OCI-LY3 (cell line): ENCODE results near the gene DBF4B.
A peak's percentile ranks its signal among the peaks of the same experiment; 100 is the strongest.

Source experiments
- H2AFZ ChIP-seq: fragments of 200-600, 300-600 bp; shearing (Covaris generic); 2 replicates; pipeline ENCODE4 v1.6.0; 2014; ENCODE audit warnings: antibody characterized with exemption, low read depth, low read length
- H3K27ac ChIP-seq: fragments of 200-600, 300-600 bp; sonication (generic); 2 replicates; pipeline ENCODE4 v1.5.1; 2014; ENCODE audit warnings: mild to moderate bottlenecking, low read length, moderate library complexity, mixed read lengths
- H3K27me3 ChIP-seq: fragments of 200-600, 300-600 bp; sonication (generic); 2 replicates; pipeline ENCODE4 v1.6.1; 2014; ENCODE audit warnings: low read depth, low read length, mixed read lengths
- H3K36me3 ChIP-seq: fragments of 200-600, 300-600 bp; sonication (generic); replicated peaks from 2 replicates; pipeline ENCODE3; 2014; ENCODE audit warnings: low read depth, low read length, mixed read lengths
- H3K4me1 ChIP-seq: fragments of 300-600, 200-600 bp; sonication (generic); 2 replicates; pipeline ENCODE4 v1.6.1; 2014; ENCODE audit warnings: low read length, mixed read lengths
- H3K4me2 ChIP-seq: fragments of 200-600, 300-600 bp; sonication (generic); 2 replicates; pipeline ENCODE4 v1.6.1; 2014; ENCODE audit warnings: low read length, mixed read lengths
- H3K4me3 ChIP-seq: fragments of 300-600, 200-600 bp; sonication (generic); 2 replicates; pipeline ENCODE4 v1.5.1; 2014; ENCODE audit warnings: antibody characterized with exemption, mild to moderate bottlenecking, low read length, moderate library complexity
- H3K79me2 ChIP-seq: fragments of 300-600, 200-600 bp; shearing (Covaris generic); 2 replicates; pipeline ENCODE4 v1.6.1; 2014; ENCODE audit warnings: mild to moderate bottlenecking, low read length, mixed read lengths
- H3K9ac ChIP-seq: fragments of 300-600, 200-600 bp; shearing (Covaris generic); 2 replicates; pipeline ENCODE4 v1.6.0; 2014; ENCODE audit warnings: mild to moderate bottlenecking, low read length, moderate library complexity
- H3K9me3 ChIP-seq: fragments of 200-600, 300-600 bp; shearing (Covaris generic); 2 replicates; pipeline ENCODE4 v1.6.1; 2014; ENCODE audit warnings: low read length, mixed read lengths; ENCODE audit not compliant: insufficient read depth
- H4K20me1 ChIP-seq: fragments of 200-600, 300-600 bp; sonication (generic); 2 replicates; pipeline ENCODE4 v1.6.1; 2016; ENCODE audit warnings: low read length, mixed read lengths; ENCODE audit not compliant: insufficient read depth
- CTCF ChIP-seq: fragments of 200-600, 300-600 bp; sonication (generic); IDR thresholded peaks from 2 replicates; pipeline ENCODE4 v1.5.1; 2014; ENCODE audit warnings: antibody characterized with exemption, low read length, low read depth
- EZH2phosphoT487 ChIP-seq: fragments of 200-600 bp; shearing (Covaris generic); IDR thresholded peaks from 2 replicates; pipeline ENCODE4 v1.6.1; 2018; ENCODE audit warnings: antibody characterized with exemption, mixed run types, low read depth

DBF4B gene

DNA sequence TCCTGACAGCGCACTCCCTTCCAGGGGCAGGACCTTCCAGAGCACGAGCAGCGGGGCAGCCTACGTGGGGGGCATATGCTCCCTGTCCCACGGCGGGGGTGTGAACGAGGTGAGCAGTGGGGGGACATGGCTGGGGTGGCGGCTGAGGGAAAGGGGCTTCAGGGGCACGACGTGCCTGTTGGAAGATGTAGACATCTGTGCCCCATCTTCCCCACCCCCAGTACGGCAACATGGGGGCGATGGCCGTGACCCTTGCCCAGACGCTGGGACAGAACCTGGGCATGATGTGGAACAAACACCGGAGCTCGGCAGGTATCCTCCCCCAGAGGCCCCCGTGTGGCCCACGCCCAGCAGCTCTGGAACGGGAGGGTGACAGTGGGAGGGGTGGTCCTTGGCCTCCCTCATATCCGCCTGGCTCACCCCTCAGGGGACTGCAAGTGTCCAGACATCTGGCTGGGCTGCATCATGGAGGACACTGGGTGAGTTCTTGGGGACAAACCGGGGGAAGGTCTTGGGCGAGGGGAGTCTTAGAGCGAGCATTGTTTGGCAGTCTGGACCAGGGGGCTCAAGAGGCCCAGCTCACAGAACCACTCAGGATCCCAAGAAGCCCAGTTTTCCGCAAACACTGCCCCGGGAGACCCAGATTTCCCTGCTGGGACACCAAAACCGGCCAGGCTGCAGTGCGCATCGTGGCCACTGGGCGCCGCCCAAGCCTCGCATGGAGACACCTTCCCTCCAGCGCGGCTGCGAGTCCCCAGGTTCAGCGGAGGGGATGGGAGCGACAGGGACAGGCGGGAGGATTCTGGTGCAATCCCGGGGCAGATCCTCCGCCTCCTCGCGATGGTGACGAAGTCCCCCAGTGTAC lies 66.0 kb downstream of the DBF4B start:
- Histone ChIP-seq H3K9ac (peak overlapping the region; percentile 64), H4K20me1 (no peaks in the 10 kb centered on the region), H3K9me3 (no peaks in the 10 kb centered on the region), H3K4me3 (peak overlapping the region; percentile 90), H2AFZ (peak overlapping the region; percentile 72; the same call in 1 of the 2 replicates), H3K4me2 (peak overlapping the region; percentile 98), H3K27me3 (no peaks in the 10 kb centered on the region), H3K4me1 (peaks cover 43% of the 10 kb centered on the region), H3K27ac (peak overlapping the region; percentile 53), H3K79me2 (no peaks in the 10 kb centered on the region), H3K36me3 (no peaks in the 10 kb centered on the region)
- TF ChIP-seq EZH2phosphoT487: no peak
- TF ChIP-seq CTCF: peak; percentile 84

- H3K27ac ChIP-seq: peak overlapping the region; percentile 53
- no peaks in the 10 kb centered on the region for H3K79me2 ChIP-seq
- no peaks in the 10 kb centered on the region for H3K36me3 ChIP-seq
Measured at GRCh38 chr17:44775136-44775837, 66.8 kb downstream of the DBF4B start.

DNA sequence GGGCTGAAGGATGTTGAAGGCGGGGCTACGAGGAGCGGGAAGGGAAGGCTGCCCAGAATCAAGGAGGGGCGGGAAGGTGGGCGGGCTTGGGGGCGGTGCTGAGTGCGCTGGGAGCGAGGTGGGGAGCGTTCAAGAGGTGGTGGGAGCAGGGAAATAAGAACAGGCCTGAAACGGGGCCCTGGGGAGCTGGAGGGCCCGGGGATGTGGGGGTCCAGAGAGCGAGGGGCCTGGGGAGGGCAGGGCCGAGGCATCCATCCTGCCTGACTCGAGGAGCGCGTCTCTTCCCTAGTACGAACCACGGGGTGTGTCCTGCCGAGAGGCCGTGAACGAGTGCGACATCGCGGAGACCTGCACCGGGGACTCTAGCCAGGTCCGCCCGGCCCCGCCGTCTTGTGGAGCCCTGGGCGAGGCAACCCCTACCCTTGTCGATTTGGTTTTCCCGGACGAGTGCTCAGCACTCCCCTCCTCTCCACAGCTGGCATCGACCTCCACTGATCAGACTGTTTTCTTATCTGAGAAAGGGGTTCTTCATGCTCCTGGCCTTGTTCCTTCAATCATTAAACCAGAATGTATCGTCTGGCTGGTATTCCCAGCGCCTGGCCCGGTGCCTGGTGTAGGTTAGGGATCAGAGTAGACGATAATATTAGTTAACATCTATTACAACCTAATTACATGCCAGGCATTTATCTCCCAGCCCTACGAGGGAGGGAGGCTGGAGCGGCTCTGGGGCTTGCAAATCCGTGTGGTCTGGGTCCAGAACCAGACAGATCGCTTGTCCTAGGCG lies 67.6 kb downstream of the DBF4B start:
- no peak overlapping the region for H3K27ac ChIP-seq
- H3K27me3 ChIP-seq: no peaks in the 10 kb centered on the region
- peak overlapping the region; percentile 42 for H3K9ac ChIP-seq
- H3K79me2 ChIP-seq: no peaks in the 10 kb centered on the region
- no peaks in the 10 kb centered on the region for H4K20me1 ChIP-seq
- no peak overlapping the region for H2AFZ ChIP-seq
- peak overlapping the region; percentile 97 for H3K4me2 ChIP-seq
- peaks cover 42% of the 10 kb centered on the region for H3K4me1 ChIP-seq
- no peaks in the 10 kb centered on the region for H3K9me3 ChIP-seq
- no peak for TF ChIP-seq EZH2phosphoT487
- TF ChIP-seq CTCF: no peak
- H3K4me3 ChIP-seq: peak overlapping the region; percentile 90
- H3K36me3 ChIP-seq: no peaks in the 10 kb centered on the region

More at GRCh38 chr17:44775136-44775837, 66.8 kb downstream of the DBF4B start:
- TF ChIP-seq CTCF (no peak), EZH2phosphoT487 (no peak)
- peak overlapping the region; percentile 64 for H3K9ac ChIP-seq
- peaks cover 43% of the 10 kb centered on the region for H3K4me1 ChIP-seq
- H3K27me3 ChIP-seq: no peaks in the 10 kb centered on the region
- peak overlapping the region; percentile 90 for H3K4me3 ChIP-seq
- peak overlapping the region; percentile 36; the same call in 1 of the 2 replicates for H2AFZ ChIP-seq
- H3K9me3 ChIP-seq: no peaks in the 10 kb centered on the region
- peak overlapping the region; percentile 98 for H3K4me2 ChIP-seq
- H4K20me1 ChIP-seq: no peaks in the 10 kb centered on the region
